K562 (cell line): ENCODE data around the gene CPSF4L. TPM values are rescaled to one million over a fixed set of nuclear protein-coding genes. Genes with fewer than 3 reads are reported as not detected.

ENCODE experiments used
- ATAC-seq: fragments of 200-7000 bp; cut with Tn5 transposase; 3 replicates; pipeline ENCODE4 v1.9.1; 2020; ENCODE audit warnings: moderate library complexity
- BruUV-seq: library from RNA; stranded (reverse); fragments of 400-500 nt; replicated peaks from 2 replicates; lab custom pipeline; 2021; lab: Mats Ljungman, UMichigan
- CTCF ChIA-PET: fragments of 300-600 bp; formaldehyde crosslinking; extraction: SDS; loops from one replicate; lab custom pipeline; 2021; ENCODE audit warnings: low intra/inter-chr PET ratio; lab: Yijun Ruan, JAX
- POLR2A ChIA-PET: fragments of 300-600, 350-650 bp; sonication (Branson Sonifier 250); formaldehyde crosslinking; extraction: SDS; loops from one replicate; lab custom pipeline; 2021; ENCODE audit warnings: antibody characterized with exemption, inconsistent platforms; lab: Yijun Ruan, JAX
- DNase-seq, 4 experiments: peaks; one replicate each; pipeline versions ENCODE4 v3.0.0 to v3.0.0-alpha.2; 2011 to 2018; ENCODE audit warnings: low spot score in 3 of 4, mixed read lengths in 3 of 4; ENCODE audit errors: extremely low read depth in 1 of 4
- FAIRE-seq: peaks from 2 replicates; lab custom pipeline; 2011; peaks lifted over from hg19 to GRCh38; lab: Jason Lieb, UNC
- H2AFZ ChIP-seq: 2 replicates; pipeline ENCODE4 v1.6.0; 2011; ENCODE audit warnings: low read depth, low read length, control low read depth, inconsistent platforms
- H3K27ac ChIP-seq: fragments of 200-600 bp; 3 replicates; pipeline ENCODE4 v1.8.0; 2011; ENCODE audit warnings: low read depth, mild to moderate bottlenecking, control low read depth, inconsistent platforms, low read length, moderate library complexity, mixed read lengths; ENCODE audit errors: extremely low read depth
- H3K27me3 ChIP-seq, 2 experiments: fragments of 300-600 bp in 1 of 2; 2 replicates in 1 of 2; 3 replicates in 1 of 2; pipeline versions ENCODE4 v1.6.0 to v1.8.0; 2011; ENCODE audit warnings: inconsistent platforms in 2 of 2, low read length in 2 of 2, mild to moderate bottlenecking in 1 of 2, mixed read lengths in 1 of 2, moderate library complexity in 1 of 2; ENCODE audit not compliant: control insufficient read depth in 2 of 2, insufficient read depth in 2 of 2
- H3K36me3 ChIP-seq: fragments of 300-600 bp; 3 replicates; pipeline ENCODE4 v1.8.0; 2011; ENCODE audit warnings: mild to moderate bottlenecking, low read length, inconsistent platforms; ENCODE audit not compliant: control insufficient read depth, insufficient read depth
- H3K4me1 ChIP-seq, 2 experiments: fragments of 200-600 bp in 1 of 2; replicated peaks in 1 of 2; 2 replicates in 1 of 2; 3 replicates in 1 of 2; pipeline versions ENCODE4 v1.5.1 to v1.8.0; 2011; ENCODE audit warnings: inconsistent platforms in 2 of 2, low read length in 2 of 2, mild to moderate bottlenecking in 1 of 2, mixed read lengths in 1 of 2, moderate library complexity in 1 of 2; ENCODE audit not compliant: control insufficient read depth in 2 of 2, insufficient read depth in 2 of 2
- H3K4me2 ChIP-seq: 2 replicates; pipeline ENCODE4 v1.6.1; 2011; ENCODE audit warnings: low read length, control low read depth, inconsistent platforms, mixed read lengths; ENCODE audit not compliant: insufficient read depth
- H3K4me3 ChIP-seq: fragments of 200-600 bp; sonication (generic), shearing (Covaris generic); 2 replicates; pipeline ENCODE4 v1.5.1; 2016; ENCODE audit warnings: control low read depth, inconsistent platforms
- H3K79me2 ChIP-seq: fragments of 200-600 bp; 3 replicates; pipeline ENCODE4 v1.8.0; 2011; ENCODE audit warnings: low read length, inconsistent platforms; ENCODE audit not compliant: control insufficient read depth, insufficient read depth
- H3K9ac ChIP-seq, 2 experiments: 2 replicates each; pipeline versions ENCODE4 v1.6.0 to v1.6.1; 2011; ENCODE audit warnings: low read depth in 2 of 2, low read length in 2 of 2, control low read depth in 1 of 2, inconsistent platforms in 1 of 2, mild to moderate bottlenecking in 1 of 2, mixed read lengths in 1 of 2; ENCODE audit not compliant: insufficient read depth in 1 of 2
- H3K9me1 ChIP-seq: one replicate; pipeline ENCODE4 v1.6.0; 2011; ENCODE audit warnings: inconsistent platforms, mild to moderate bottlenecking, low read length, moderate library complexity; ENCODE audit not compliant: control insufficient read depth, insufficient read depth
- H3K9me3 ChIP-seq: replicated peaks from 2 replicates; pipeline ENCODE4 v1.5.1; 2011; ENCODE audit warnings: low read depth, low read length, inconsistent platforms; ENCODE audit not compliant: control insufficient read depth, insufficient read depth
- H4K20me1 ChIP-seq: replicated peaks from 2 replicates; pipeline ENCODE4 v1.6.1; 2011; ENCODE audit warnings: low read length, inconsistent platforms, mixed read lengths; ENCODE audit not compliant: control insufficient read depth, insufficient read depth
- ATF1 ChIP-seq, 2 experiments: fragments of 450-650 bp in 1 of 2; IDR thresholded peaks; 2 replicates each; pipeline ENCODE4 v1.6.1; 2016; ENCODE audit warnings: missing compliant biosample characterization in 1 of 2, missing genetic modification characterization in 1 of 2
- DACH1 ChIP-seq: fragments of 450-650 bp; IDR thresholded peaks from 2 replicates; pipeline ENCODE4 v1.6.1; 2018; ENCODE audit not compliant: partially characterized antibody
- DDX20 ChIP-seq: fragments of 450-650 bp; IDR thresholded peaks from 2 replicates; pipeline ENCODE4 v1.6.1; 2016; ENCODE audit warnings: missing genetic modification characterization, low read depth, mild to moderate bottlenecking, missing compliant biosample characterization, moderate library complexity
- FOXA1 ChIP-seq: fragments of 450-650 bp; IDR thresholded peaks from 2 replicates; pipeline ENCODE4 v1.6.1; 2016; ENCODE audit warnings: mild to moderate bottlenecking, borderline replicate concordance
- KLF1 ChIP-seq: fragments of 450-650 bp; IDR thresholded peaks from 2 replicates; pipeline ENCODE4 v1.6.1; 2016; ENCODE audit warnings: missing genetic modification characterization, missing compliant biosample characterization
- LEF1 ChIP-seq: fragments of 450-650 bp; IDR thresholded peaks from 2 replicates; pipeline ENCODE4 v1.6.1; 2016; ENCODE audit warnings: mild to moderate bottlenecking
- MIER1 ChIP-seq: fragments of 450-650 bp; IDR thresholded peaks from 2 replicates; pipeline ENCODE4 v1.6.1; 2016; ENCODE audit warnings: antibody characterized with exemption, mild to moderate bottlenecking, low read depth
- MTA1 ChIP-seq: fragments of 450-650 bp; IDR thresholded peaks from 2 replicates; pipeline ENCODE4 v1.6.1; 2017; ENCODE audit warnings: borderline replicate concordance
- PHB2 ChIP-seq: fragments of 450-650 bp; IDR thresholded peaks from 2 replicates; pipeline ENCODE4 v1.6.1; 2017; ENCODE audit warnings: low read depth
- PTTG1 ChIP-seq: fragments of 450-650 bp; IDR thresholded peaks from 2 replicates; pipeline ENCODE4 v1.6.1; 2016; ENCODE audit warnings: low read depth, mild to moderate bottlenecking, missing genetic modification characterization, missing compliant biosample characterization
- STAT6 ChIP-seq: sonication (generic); formaldehyde crosslinking; IDR thresholded peaks from 2 replicates; pipeline ENCODE4 v1.8.1; 2023; ENCODE audit warnings: mild to moderate bottlenecking, missing genetic modification reagents
- THRAP3 ChIP-seq: fragments of 450-650 bp; IDR thresholded peaks from 2 replicates; pipeline ENCODE4 v1.6.1; 2016; ENCODE audit warnings: mild to moderate bottlenecking, inconsistent platforms, borderline replicate concordance
- ZNF217 ChIP-seq: sonication (generic); formaldehyde crosslinking; IDR thresholded peaks from 2 replicates; pipeline ENCODE4 v1.8.0; 2022; ENCODE audit warnings: mild to moderate bottlenecking, missing genetic modification reagents
- ZNF583 ChIP-seq: fragments of 250-450 bp; sonication (Bioruptor Pico); IDR thresholded peaks from 2 replicates; pipeline ENCODE4 v1.4.0; 2020
- ZNF785 ChIP-seq: fragments of 250-450 bp; sonication (Bioruptor Pico); IDR thresholded peaks from 2 replicates; pipeline ENCODE4 v1.4.0; 2020; ENCODE audit warnings: mild to moderate bottlenecking
- WGBS: fragments of 100-300 bp; shearing (Covaris generic); methylation state at CpG from one replicate; pipeline ENCODE4 v1.1.6; 2016; ENCODE audit warnings: low coverage, mixed read lengths; ENCODE audit not compliant: insufficient coverage; ENCODE audit errors: missing lambda C conversion rate; 5-methylcytosine and 5-hydroxymethylcytosine counted together
- in situ Hi-C: fragments of 300-500 bp; cut with MboI; formaldehyde crosslinking; loops from 4 replicates; pipeline ENCODE4 v1.15.0; 2018; ENCODE audit warnings: inconsistent platforms, mixed read lengths
- intact Hi-C: fragments of 100-400 bp; cut with micrococcal nuclease; formaldehyde crosslinking; loops from 2 replicates; pipeline ENCODE4 v1.14.2; 2022
- polyA plus RNA-seq, 8 experiments: library from polyadenylated mRNA; depleted of rRNA in 4 of 8; stranded (reverse) in 5 of 8; unstranded in 3 of 8; fragments of >200 nt; fragmentation: Nextera tagmentation in 2 of 8; fragmentation: Illumina TruSeq in 1 of 8; extraction: Ambion mirVana in 2 of 8; extraction: Trizol in 1 of 8; gene quantifications; 2 replicates each; pipeline versions ENCODE4 v1.2.1 to v1.2.3, GENCODE V29; 2011 to 2014; ENCODE audit warnings: inconsistent platforms in 1 of 8, missing spikeins in 1 of 8
- total RNA-seq, 7 experiments: library from RNA; depleted of rRNA in 6 of 7; stranded (reverse); fragments of >200 nt in 6 of 7; fragmentation: Illumina TruSeq in 2 of 7; extraction: Trizol in 2 of 7; gene quantifications; 2 replicates each; pipeline versions ENCODE4 v1.2.1 to v1.2.3, GENCODE V29; 2011 to 2021; ENCODE audit warnings: low replicate concordance in 1 of 7
- TF ChIP-seq, protein P1 (sequence below), 2 experiments: IDR thresholded peaks; 2 replicates each; pipeline ENCODE4 v1.6.1; 2011; ENCODE audit warnings: borderline replicate concordance in 1 of 2, control low read depth in 1 of 2, low read depth in 1 of 2, low read length in 1 of 2, mild to moderate bottlenecking in 1 of 2, mixed read lengths in 1 of 2, moderate library complexity in 1 of 2; ENCODE audit not compliant: insufficient read depth in 1 of 2, insufficient read length in 1 of 2, poor library complexity in 1 of 2, severe bottlenecking in 1 of 2; ENCODE audit errors: extremely low read depth in 1 of 2
- TF ChIP-seq, protein P2 (sequence below): fragments of 450-650 bp; IDR thresholded peaks from 2 replicates; pipeline ENCODE4 v1.7.1; 2018; ENCODE audit warnings: mild to moderate bottlenecking, low read depth; ENCODE audit not compliant: partially characterized antibody

CPSF4L gene
- total and polyA plus RNA-seq, 9 of the 15 experiments (the other 6 are each of a cell fraction or from before 2014, with no cell fraction given), result not detected

GRCh38 chr17:73203135-73203787 lies 58.4 kb downstream of the CPSF4L start:
- peaks cover 4% of the 10 kb centered on the region for H3K9me1 ChIP-seq
- ATAC-seq (no peak), DNase-seq (no peak)
- H3K4me1 ChIP-seq, result peaks cover 3 to 8% of the 10 kb centered on the region in 2 experiments; a peak in 3 of 5 replicates
- H3K27ac ChIP-seq, result no peak overlapping the region
- H3K4me2 ChIP-seq, result no peak overlapping the region
- no peaks in the 10 kb centered on the region for H3K27me3 ChIP-seq
- POLR2A ChIA-PET, result interaction anchor here (0.6 to 2.8 kb wide), 6 partner anchors 9 to 348 kb away, joined by 3 to 14 read pairs (median 4); partner anchors contain the start of gene COG1
- H3K79me2 ChIP-seq, result no peaks in the 10 kb centered on the region
- H2AFZ ChIP-seq, result no peak overlapping the region
- no peak for TF ChIP-seq KLF1
- TF ChIP-seq ZNF785 (CRISPR knock-in tag), result no peak
- no peak for TF ChIP-seq THRAP3
- TF ChIP-seq FOXA1, result no peak
- TF ChIP-seq MTA1, result no peak
- no peak for TF ChIP-seq PHB2
- no peak for TF ChIP-seq MIER1
- TF ChIP-seq LEF1, result no peak
- no peak for TF ChIP-seq DDX20 (tag)
- no peak for TF ChIP-seq DACH1
- no peak for TF ChIP-seq ZNF583 (CRISPR knock-in tag)
- no peak for TF ChIP-seq STAT6 (CRISPR knock-in tag)
- TF ChIP-seq, protein P1, sequence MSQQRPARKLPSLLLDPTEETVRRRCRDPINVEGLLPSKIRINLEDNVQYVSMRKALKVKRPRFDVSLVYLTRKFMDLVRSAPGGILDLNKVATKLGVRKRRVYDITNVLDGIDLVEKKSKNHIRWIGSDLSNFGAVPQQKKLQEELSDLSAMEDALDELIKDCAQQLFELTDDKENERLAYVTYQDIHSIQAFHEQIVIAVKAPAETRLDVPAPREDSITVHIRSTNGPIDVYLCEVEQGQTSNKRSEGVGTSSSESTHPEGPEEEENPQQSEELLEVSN (IDR thresholded peaks at IDR 0.05; ENCODE audit: borderline replicate concordance in 1 of 2, extremely low read depth in 1 of 2, insufficient read depth in 1 of 2, insufficient read length in 1 of 2, low read depth in 1 of 2, low read length in 1 of 2, poor library complexity in 1 of 2, severe bottlenecking in 1 of 2), result no peak
- no peak for TF ChIP-seq ZNF217 (CRISPR knock-in tag)
- no peak for TF ChIP-seq ATF1 (CRISPR knock-in tag; IDR thresholded peaks at IDR 0.05)
- no peak for TF ChIP-seq ATF1 (tag; IDR thresholded peaks at IDR 0.05)
- TF ChIP-seq PTTG1 (tag), result no peak
- TF ChIP-seq, protein P2, sequence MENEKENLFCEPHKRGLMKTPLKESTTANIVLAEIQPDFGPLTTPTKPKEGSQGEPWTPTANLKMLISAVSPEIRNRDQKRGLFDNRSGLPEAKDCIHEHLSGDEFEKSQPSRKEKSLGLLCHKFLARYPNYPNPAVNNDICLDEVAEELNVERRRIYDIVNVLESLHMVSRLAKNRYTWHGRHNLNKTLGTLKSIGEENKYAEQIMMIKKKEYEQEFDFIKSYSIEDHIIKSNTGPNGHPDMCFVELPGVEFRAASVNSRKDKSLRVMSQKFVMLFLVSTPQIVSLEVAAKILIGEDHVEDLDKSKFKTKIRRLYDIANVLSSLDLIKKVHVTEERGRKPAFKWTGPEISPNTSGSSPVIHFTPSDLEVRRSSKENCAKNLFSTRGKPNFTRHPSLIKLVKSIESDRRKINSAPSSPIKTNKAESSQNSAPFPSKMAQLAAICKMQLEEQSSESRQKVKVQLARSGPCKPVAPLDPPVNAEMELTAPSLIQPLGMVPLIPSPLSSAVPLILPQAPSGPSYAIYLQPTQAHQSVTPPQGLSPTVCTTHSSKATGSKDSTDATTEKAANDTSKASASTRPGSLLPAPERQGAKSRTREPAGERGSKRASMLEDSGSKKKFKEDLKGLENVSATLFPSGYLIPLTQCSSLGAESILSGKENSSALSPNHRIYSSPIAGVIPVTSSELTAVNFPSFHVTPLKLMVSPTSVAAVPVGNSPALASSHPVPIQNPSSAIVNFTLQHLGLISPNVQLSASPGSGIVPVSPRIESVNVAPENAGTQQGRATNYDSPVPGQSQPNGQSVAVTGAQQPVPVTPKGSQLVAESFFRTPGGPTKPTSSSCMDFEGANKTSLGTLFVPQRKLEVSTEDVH, result no peak
- TF ChIP-seq, all 486 proteins: peak for 0
- FAIRE-seq, result no peak
- Histone ChIP-seq H3K9me3 (no peaks in the 10 kb centered on the region; the same call in 1 of the 2 replicates), H3K36me3 (peaks cover 97% of the 10 kb centered on the region), H3K9ac (no peak overlapping the region), H4K20me1 (peaks cover 20% of the 10 kb centered on the region), H3K4me3 (no peak overlapping the region)
- no TSS peak for BruUV-seq
- intact Hi-C loops (no loop called here), in situ Hi-C loops (no loop called here)
- 84% methylated on average over 8 of the region's 8 CpGs for WGBS
- CTCF ChIA-PET, result no interaction called here
